ENCODE measurements around the gene SPON2. TPM values are rescaled to one million over a fixed set of nuclear protein-coding genes. Genes with fewer than 3 reads are reported as not detected.

The SPON2 gene
- total RNA-seq, 1 experiment from 2014 or later: 6.6 TPM

GRCh38 chr4:1211371-1211770, 39.0 kb upstream of the SPON2 start:
- H3K4me3 Mint-ChIP-seq: no peak overlapping the region
- H3K36me3 Mint-ChIP-seq: peaks cover 6% of the 10 kb centered on the region; the same call in 1 of the 2 replicates
- ChIA-PET POLR2A (no interaction called here), CTCF (no interaction called here)
- DNase-seq (ENCODE audit: low spot score) (no peak), ATAC-seq (no peak)
- no peak overlapping the region for H3K27ac Mint-ChIP-seq
- no peaks in the 10 kb centered on the region for H3K4me1 Mint-ChIP-seq
- TF ChIP-seq SOX15 (CRISPR knock-in tag; IDR thresholded peaks at IDR 0.05) (no peak), JAZF1 (CRISPR knock-in tag; IDR thresholded peaks at IDR 0.05) (no peak)
- no peaks in the 10 kb centered on the region for H3K27me3 Mint-ChIP-seq (ENCODE audit: low read depth)
- no peaks in the 10 kb centered on the region for H3K9me3 Mint-ChIP-seq

- Mint-ChIP-seq H3K9me3 (no peaks in the 10 kb centered on the region), H3K4me3 (no peak overlapping the region), H3K27ac (no peak overlapping the region), H3K4me1 (no peaks in the 10 kb centered on the region), H3K36me3 (peaks cover 6% of the 10 kb centered on the region; the same call in 1 of the 2 replicates), H3K27me3 (ENCODE audit: low read depth) (no peaks in the 10 kb centered on the region)
- DNase-seq (ENCODE audit: low spot score) (no peak), ATAC-seq (no peak)
- TF ChIP-seq PRRX2 (CRISPR knock-in tag; IDR thresholded peaks at IDR 0.05): no peak
- no peak for TF ChIP-seq ZNF281 (CRISPR knock-in tag; IDR thresholded peaks at IDR 0.05)
- no peak for TF ChIP-seq MXD4 (CRISPR knock-in tag; IDR thresholded peaks at IDR 0.05; ENCODE audit: borderline replicate concordance)
- TF ChIP-seq ZNF671 (CRISPR knock-in tag; IDR thresholded peaks at IDR 0.05): no peak
- TF ChIP-seq ZNF317 (CRISPR knock-in tag; IDR thresholded peaks at IDR 0.05; ENCODE audit: borderline replicate concordance, low read depth): no peak
- no peak for TF ChIP-seq TCF7 (CRISPR knock-in tag; IDR thresholded peaks at IDR 0.05; ENCODE audit: low read depth)
- TF ChIP-seq MYBL2 (CRISPR knock-in tag; IDR thresholded peaks at IDR 0.05): no peak
- TF ChIP-seq NR2C2 (CRISPR knock-in tag; IDR thresholded peaks at IDR 0.05): no peak
- TF ChIP-seq, protein P1, sequence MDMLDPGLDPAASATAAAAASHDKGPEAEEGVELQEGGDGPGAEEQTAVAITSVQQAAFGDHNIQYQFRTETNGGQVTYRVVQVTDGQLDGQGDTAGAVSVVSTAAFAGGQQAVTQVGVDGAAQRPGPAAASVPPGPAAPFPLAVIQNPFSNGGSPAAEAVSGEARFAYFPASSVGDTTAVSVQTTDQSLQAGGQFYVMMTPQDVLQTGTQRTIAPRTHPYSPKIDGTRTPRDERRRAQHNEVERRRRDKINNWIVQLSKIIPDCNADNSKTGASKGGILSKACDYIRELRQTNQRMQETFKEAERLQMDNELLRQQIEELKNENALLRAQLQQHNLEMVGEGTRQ (CRISPR knock-in tag; IDR thresholded peaks at IDR 0.05): no peak
- TF ChIP-seq, protein P2, sequence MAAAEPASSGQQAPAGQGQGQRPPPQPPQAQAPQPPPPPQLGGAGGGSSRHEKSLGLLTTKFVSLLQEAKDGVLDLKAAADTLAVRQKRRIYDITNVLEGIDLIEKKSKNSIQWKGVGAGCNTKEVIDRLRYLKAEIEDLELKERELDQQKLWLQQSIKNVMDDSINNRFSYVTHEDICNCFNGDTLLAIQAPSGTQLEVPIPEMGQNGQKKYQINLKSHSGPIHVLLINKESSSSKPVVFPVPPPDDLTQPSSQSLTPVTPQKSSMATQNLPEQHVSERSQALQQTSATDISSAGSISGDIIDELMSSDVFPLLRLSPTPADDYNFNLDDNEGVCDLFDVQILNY (CRISPR knock-in tag; IDR thresholded peaks at IDR 0.05): no peak
- no peak for TF ChIP-seq ZNF512 (CRISPR knock-in tag; IDR thresholded peaks at IDR 0.05; ENCODE audit: borderline replicate concordance)
- POLR2A ChIA-PET: no interaction called here
- CTCF ChIA-PET: no interaction called here
Observed at GRCh38 chr4:1210971-1211370, 38.6 kb upstream of the SPON2 start.

- DNase-seq (ENCODE audit: low spot score): no peak
- TF ChIP-seq ZNF219 (CRISPR knock-in tag; IDR thresholded peaks at IDR 0.05; ENCODE audit: borderline replicate concordance) (no peak), ZNF121 (CRISPR knock-in tag; IDR thresholded peaks at IDR 0.05) (no peak), NFYB (CRISPR knock-in tag; conservative IDR thresholded peaks at IDR 0.05; ENCODE audit: low read depth) (no peak), JAZF1 (CRISPR knock-in tag; IDR thresholded peaks at IDR 0.05) (no peak), GRHL2 (CRISPR knock-in tag; IDR thresholded peaks at IDR 0.05; ENCODE audit: insufficient replicate concordance, severe bottlenecking) (no peak), MXD4 (CRISPR knock-in tag; IDR thresholded peaks at IDR 0.05; ENCODE audit: borderline replicate concordance) (no peak), SMAD4 (CRISPR knock-in tag; IDR thresholded peaks at IDR 0.05) (no peak), KAT7 (CRISPR knock-in tag; IDR thresholded peaks at IDR 0.05; ENCODE audit: borderline replicate concordance) (no peak), TP53 (CRISPR knock-in tag; IDR thresholded peaks at IDR 0.05) (no peak), ZNF425 (CRISPR knock-in tag; conservative IDR thresholded peaks at IDR 0.05) (no peak)
- ChIA-PET POLR2A (no interaction called here), CTCF (no interaction called here)
- no peak overlapping the region for H3K4me3 Mint-ChIP-seq
- H3K9me3 Mint-ChIP-seq: no peaks in the 10 kb centered on the region
- no peak overlapping the region for H3K27ac Mint-ChIP-seq
- H3K27me3 Mint-ChIP-seq (ENCODE audit: low read depth): no peaks in the 10 kb centered on the region
- peaks cover 5% of the 10 kb centered on the region; the same call in 1 of the 2 replicates for H3K36me3 Mint-ChIP-seq
- no peaks in the 10 kb centered on the region for H3K4me1 Mint-ChIP-seq
- no peak for ATAC-seq
Observed at GRCh38 chr4:1210241-1210841, 38.0 kb upstream of the SPON2 start.
